Stimulated activated effector memory CD8-positive, alpha-beta T cell treated with anti-CD3 and anti-CD28 coated beads, Interleukin-12 subunit alpha, Interleukin-12 subunit beta, amount 100 ng/mL, for 72 hours (primary cell): Measurements from ENCODE around the gene RPS19.

Experiments
- ATAC-seq: fragments of 150-1000 bp; cut with Tn5 transposase; 2 replicates; pipeline ENCODE4 v1.10.0; 2021
- DNase-seq, 2 donors: peaks; one replicate each; pipeline ENCODE4 v3.0.0; 2021 to 2022; ENCODE audit warnings: low spot score in 2 of 2
- H3K27ac Mint-ChIP-seq: one replicate; pipeline ENCODE4 v1.8.0; 2022; ENCODE audit warnings: mild to moderate bottlenecking, mixed read lengths
- H3K36me3 Mint-ChIP-seq: one replicate; pipeline ENCODE4 v1.8.0; 2022; ENCODE audit warnings: mild to moderate bottlenecking, mixed read lengths
- H3K4me1 Mint-ChIP-seq: one replicate; pipeline ENCODE4 v1.8.0; 2022; ENCODE audit warnings: mixed read lengths
- H3K4me3 Mint-ChIP-seq: one replicate; pipeline ENCODE4 v1.8.0; 2022; ENCODE audit warnings: mild to moderate bottlenecking, mixed read lengths
- H3K9me3 Mint-ChIP-seq: one replicate; pipeline ENCODE4 v1.8.0; 2022; ENCODE audit warnings: mixed read lengths

Gene RPS19

DNA sequence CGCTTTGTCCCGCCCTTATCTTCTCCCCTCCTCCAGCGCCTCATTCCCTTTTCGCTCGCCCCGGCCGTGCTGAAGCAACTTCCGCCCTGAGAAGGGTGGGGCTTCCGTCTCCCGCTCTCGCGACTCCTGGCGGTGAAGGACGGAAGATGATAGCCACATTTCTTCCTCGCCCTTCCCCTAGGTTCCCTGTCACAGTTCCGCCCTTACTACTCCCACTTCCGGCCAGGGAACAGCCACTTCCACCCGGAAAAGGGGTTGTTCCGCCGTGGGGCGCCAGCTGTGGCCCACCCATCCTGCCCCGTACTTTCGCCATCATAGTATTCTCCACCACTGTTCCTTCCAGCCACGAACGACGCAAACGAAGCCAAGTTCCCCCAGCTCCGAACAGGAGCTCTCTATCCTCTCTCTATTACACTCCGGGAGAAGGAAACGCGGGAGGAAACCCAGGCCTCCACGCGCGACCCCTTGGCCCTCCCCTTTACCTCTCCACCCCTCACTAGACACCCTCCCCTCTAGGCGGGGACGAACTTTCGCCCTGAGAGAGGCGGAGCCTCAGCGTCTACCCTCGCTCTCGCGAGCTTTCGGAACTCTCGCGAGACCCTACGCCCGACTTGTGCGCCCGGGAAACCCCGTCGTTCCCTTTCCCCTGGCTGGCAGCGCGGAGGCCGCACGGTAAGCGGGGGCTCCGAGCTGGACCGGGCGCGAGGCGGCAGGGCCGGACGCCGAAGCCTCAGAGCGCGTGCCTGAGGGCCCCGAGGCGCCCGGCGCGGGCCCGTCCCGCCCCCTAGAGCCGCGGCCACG lies at the start of gene RPS19:
RPS19 (plus strand) TSS at position 638 of the 801 bp plus-strand sequence. CDS start 520 bp downstream, outside the sequence.
- Mint-ChIP-seq H3K9me3 (no peaks in the 10 kb centered on the region), H3K4me1 (peaks cover 49% of the 10 kb centered on the region)
- peak; percentile 89 for ATAC-seq

DNA sequence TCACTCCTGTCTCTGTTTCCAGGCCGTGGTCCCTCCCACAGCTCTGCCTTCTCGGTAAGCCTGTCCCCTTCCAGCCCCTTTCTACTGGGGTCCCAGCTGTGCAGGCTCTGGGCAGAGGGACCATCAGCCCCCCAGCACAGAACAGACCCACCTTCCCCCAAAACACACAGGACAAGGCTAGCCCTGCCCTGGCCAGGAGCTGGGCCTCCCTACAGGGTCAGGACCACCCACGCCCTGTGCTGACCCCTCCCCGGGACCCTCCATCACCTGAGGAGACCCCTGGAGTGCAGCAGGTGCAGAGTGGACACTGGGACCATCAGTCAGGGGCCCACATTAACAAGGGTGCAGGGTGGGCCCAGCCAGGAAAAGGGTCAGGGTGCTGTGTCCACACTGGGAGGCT lies 49.8 kb upstream of the RPS19 start:
- no peaks in the 10 kb centered on the region for H3K36me3 Mint-ChIP-seq
- DNase-seq (no peak), ATAC-seq (no peak)
- no peaks in the 10 kb centered on the region for H3K9me3 Mint-ChIP-seq
- no peak overlapping the region for H3K27ac Mint-ChIP-seq
- no peaks in the 10 kb centered on the region for H3K4me1 Mint-ChIP-seq
- no peak overlapping the region for H3K4me3 Mint-ChIP-seq

More for the DNA sequence above, at the start of gene RPS19:
- peak; percentile 97 to 99 for DNase-seq
- H3K36me3 Mint-ChIP-seq: peaks cover 55% of the 10 kb centered on the region
- H3K4me3 Mint-ChIP-seq: peak within 1 kb of the TSS; percentile 82
- peak within 1 kb of the TSS; percentile 95 for H3K27ac Mint-ChIP-seq

DNA sequence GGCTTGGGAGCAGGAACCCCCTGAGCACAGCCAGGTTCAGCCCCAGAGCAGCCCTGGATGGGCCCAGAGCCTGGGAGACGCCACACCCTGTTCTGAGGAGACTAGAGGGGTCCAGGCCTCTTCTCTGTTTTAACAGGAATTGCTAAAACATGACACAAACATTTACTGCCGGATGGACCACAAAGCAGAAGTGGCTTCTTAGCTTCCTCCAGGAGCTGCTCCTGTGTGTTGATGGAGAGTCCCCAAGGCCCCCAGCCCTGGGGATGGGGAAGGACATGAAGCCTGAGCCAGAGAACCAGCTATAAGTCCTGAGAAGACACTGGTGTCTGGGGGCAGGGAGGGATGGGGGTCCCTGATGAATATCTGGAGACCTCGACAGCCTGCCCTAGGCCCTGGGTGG lies 49.0 kb upstream of the RPS19 start:
- H3K4me3 Mint-ChIP-seq: no peak overlapping the region
- no peaks in the 10 kb centered on the region for H3K36me3 Mint-ChIP-seq
- no peak overlapping the region for H3K27ac Mint-ChIP-seq
- H3K9me3 Mint-ChIP-seq: no peaks in the 10 kb centered on the region
- ATAC-seq: no peak
- H3K4me1 Mint-ChIP-seq: no peaks in the 10 kb centered on the region
- DNase-seq: no peak

DNA sequence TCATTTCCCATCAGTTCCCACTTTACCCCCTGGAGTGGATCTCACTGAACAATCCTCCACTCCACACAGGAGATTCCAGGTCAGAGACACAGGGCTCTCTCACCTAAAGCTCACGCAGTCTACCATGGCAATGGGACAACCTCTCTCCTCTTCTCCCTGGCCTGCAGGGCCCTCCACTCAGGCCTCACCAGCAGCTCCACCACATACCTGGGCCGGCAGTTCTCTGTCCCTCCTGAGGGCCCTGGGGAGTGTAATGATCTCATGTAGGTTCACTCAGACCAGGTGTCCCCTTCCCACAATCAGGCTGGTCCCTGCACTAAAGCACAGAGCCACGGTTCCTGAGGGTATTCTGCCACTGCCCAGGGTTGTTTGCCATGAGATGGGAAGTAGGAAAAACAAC lies 48.1 kb upstream of the RPS19 start:
- H3K4me3 Mint-ChIP-seq: no peak overlapping the region
- H3K4me1 Mint-ChIP-seq: no peaks in the 10 kb centered on the region
- ATAC-seq (no peak), DNase-seq (no peak)
- H3K9me3 Mint-ChIP-seq: no peaks in the 10 kb centered on the region
- H3K36me3 Mint-ChIP-seq: no peaks in the 10 kb centered on the region
- no peak overlapping the region for H3K27ac Mint-ChIP-seq

DNA sequence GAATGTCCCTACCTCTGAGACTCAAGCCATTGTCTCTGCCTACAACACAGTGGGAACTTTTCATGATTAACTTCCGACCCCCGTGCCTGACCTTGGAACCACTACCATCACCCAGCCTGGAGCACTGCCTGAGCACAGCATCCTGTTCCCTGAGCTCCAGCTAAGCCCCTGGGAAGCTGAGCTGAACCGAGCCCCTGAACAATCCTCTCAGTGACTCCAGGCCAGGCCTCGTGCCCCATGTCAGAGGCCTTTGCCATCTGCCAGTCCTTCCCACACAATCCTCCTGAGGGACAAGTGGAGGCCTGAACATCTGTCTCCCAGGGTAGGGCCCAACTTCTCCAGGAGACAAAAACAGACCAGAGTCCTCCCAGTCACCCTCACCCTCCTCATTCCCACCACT lies 46.1 kb upstream of the RPS19 start:
- Mint-ChIP-seq H3K36me3 (no peaks in the 10 kb centered on the region), H3K27ac (no peak overlapping the region), H3K4me1 (no peaks in the 10 kb centered on the region), H3K4me3 (no peak overlapping the region), H3K9me3 (no peaks in the 10 kb centered on the region)
- ATAC-seq (no peak), DNase-seq (no peak)

DNA sequence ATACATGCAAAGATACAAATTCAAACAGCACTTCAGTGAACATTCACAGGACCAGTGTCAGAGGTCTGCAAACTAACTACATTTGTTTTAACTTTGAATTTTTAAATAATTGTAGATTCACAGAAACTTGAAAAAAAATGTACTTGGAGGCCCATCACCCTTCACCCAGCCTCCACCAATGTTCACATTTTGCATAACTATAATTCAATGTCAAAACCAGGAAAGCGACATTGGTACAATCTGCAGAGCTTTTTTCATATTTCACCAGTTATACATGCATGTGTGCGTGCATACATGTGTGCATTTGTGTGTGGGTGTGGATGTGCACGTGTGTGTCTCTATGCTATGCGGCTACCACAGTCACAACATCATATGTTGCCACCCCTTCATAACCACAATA lies 44.8 kb upstream of the RPS19 start:
- no peak for ATAC-seq
- Mint-ChIP-seq H3K36me3 (no peaks in the 10 kb centered on the region), H3K27ac (no peak overlapping the region), H3K4me3 (no peak overlapping the region), H3K9me3 (no peaks in the 10 kb centered on the region), H3K4me1 (no peaks in the 10 kb centered on the region)
- no peak for DNase-seq

DNA sequence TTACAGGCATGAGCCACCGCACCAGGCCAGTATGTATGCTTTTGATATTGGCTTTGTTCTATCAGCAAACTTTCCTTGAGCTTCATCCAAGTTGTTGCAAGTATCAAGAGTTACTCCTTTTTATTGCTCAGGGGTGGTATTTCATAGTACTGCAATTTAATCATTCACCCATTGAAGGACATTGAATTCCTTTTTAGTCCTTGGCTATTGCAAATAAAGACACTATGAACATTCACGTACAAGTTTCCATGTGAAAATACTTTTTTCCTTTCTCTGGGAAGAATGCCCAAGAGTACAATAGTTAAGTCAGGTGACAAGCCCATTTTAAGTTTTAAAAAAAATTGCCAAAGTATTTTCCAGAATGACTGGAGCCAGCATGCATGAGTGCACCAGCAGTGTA lies 43.3 kb upstream of the RPS19 start:
- no peak for DNase-seq
- Mint-ChIP-seq H3K4me3 (no peak overlapping the region), H3K9me3 (no peaks in the 10 kb centered on the region), H3K27ac (no peak overlapping the region), H3K36me3 (no peaks in the 10 kb centered on the region), H3K4me1 (no peaks in the 10 kb centered on the region)
- ATAC-seq: no peak

DNA sequence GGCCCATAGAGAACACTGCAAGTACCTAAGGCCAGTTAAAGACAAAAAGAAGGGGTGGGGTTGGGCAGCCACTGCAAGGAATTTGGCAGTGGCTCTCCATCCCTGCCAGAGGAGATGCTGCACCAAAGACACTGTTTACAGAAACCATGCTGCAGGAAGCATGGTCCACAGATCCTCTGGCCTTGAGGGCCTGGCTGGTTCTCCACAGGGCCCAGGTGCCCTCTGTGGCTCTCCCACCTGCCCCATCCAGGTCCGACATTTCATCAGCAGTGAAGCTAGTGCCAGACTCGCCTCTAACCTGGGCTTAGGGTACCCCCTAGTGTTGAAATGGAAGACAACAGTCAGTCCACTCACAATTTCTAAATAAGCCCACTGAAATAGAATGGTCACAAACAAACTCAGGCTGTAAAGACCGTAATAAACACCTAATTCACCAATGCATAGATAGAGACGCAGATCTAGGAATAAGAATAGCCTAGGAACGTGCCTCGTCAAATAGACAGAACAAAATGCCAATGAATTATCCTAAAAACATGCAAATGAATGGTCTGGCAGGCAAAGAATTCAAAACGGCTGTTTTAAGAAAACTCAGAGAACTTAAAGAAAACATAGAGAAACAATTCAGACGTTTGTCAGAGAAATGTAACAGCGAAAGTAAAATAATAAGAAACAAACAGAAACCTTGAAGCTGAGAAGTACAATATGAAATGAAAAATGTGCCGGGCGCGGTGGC lies 38.9 kb upstream of the RPS19 start:
- Mint-ChIP-seq H3K36me3 (no peaks in the 10 kb centered on the region), H3K27ac (no peak overlapping the region), H3K4me1 (no peaks in the 10 kb centered on the region), H3K9me3 (no peaks in the 10 kb centered on the region), H3K4me3 (no peak overlapping the region)
- DNase-seq (peak; percentile 24 to 61), ATAC-seq (peak; percentile 84)

DNA sequence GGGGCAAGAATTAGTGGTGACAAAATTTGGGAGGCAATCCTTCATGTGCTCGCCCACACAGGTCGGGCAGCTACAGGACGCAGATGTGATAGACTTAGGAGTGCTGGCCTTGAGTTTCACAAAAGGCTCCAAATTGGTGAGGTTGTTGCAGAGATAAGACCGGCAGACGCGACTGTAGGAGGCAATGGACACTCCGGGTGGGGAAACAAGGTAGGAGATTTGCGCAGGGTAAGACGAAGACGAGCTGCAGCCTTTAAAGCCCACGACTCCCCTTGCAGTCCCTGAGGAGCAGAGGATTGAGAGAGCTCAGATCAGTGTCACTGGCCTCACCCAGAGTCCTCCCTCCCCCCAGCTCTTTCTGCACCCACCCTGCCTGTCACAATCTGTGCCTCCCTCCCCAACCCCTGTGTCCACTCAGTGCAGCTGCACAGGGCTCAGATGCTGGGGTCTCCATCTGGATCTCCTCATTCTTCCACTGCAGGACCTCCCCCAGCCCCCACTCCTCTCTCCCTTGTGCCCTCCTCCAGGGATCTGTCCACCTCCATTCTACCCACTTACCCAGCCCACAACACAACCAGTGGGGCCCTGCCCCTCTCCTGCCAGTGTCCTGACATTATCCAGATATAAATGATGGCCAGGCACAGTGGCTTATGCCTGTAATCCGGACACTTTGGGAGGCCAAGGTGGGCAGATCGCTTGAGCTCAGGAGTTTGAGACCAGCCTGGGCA lies 21.9 kb upstream of the RPS19 start:
- H3K36me3 Mint-ChIP-seq: no peaks in the 10 kb centered on the region
- ATAC-seq (no peak), DNase-seq (no peak)
- H3K9me3 Mint-ChIP-seq: no peaks in the 10 kb centered on the region
- no peaks in the 10 kb centered on the region for H3K4me1 Mint-ChIP-seq
- no peak overlapping the region for H3K27ac Mint-ChIP-seq
- no peak overlapping the region for H3K4me3 Mint-ChIP-seq

DNA sequence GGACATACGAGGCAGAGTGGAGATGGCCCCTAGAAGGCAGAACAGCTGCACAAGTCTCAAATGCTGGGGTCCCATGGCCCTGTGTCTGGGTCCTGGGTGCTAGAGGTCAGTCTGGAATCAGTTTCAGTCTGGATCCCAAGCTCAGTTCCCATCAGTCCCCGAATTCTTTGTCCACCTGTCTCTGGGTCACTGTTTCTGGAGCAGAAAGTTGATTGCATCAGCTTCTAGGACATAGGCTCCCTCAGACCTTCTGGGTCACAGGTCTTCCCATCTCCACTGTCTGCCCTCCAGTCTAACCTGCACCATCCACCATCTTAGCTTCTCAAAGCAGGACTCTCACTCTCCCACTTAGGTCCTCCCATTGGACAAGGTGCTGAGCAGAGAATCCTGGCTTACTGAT lies 20.8 kb upstream of the RPS19 start:
- Mint-ChIP-seq H3K4me3 (no peak overlapping the region), H3K9me3 (peaks cover 5% of the 10 kb centered on the region), H3K27ac (no peak overlapping the region), H3K4me1 (no peaks in the 10 kb centered on the region), H3K36me3 (no peaks in the 10 kb centered on the region)
- DNase-seq (no peak), ATAC-seq (no peak)

DNA sequence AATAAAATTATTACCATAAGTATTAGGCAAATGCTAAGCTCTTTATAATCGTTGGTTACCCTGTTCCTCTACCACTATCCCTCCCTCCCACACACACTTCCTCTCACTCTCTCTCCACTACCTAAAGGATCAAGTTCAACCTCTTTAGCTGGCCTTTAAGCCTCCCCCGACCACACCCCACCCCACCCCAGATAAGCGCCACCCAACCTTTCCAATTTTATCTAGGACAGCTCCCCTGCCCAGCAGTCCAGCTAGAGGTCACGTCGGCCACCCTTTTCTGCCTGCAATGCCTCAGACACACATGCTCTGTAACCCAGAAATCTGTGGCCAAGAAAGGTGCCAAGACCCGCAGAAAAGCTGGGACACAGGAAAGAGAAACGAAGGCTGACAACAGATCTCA lies 16.7 kb upstream of the RPS19 start:
- ATAC-seq (no peak), DNase-seq (no peak)
- no peak overlapping the region for H3K4me3 Mint-ChIP-seq
- peaks cover 5% of the 10 kb centered on the region for H3K9me3 Mint-ChIP-seq
- no peaks in the 10 kb centered on the region for H3K4me1 Mint-ChIP-seq
- no peak overlapping the region for H3K27ac Mint-ChIP-seq
- no peaks in the 10 kb centered on the region for H3K36me3 Mint-ChIP-seq

DNA sequence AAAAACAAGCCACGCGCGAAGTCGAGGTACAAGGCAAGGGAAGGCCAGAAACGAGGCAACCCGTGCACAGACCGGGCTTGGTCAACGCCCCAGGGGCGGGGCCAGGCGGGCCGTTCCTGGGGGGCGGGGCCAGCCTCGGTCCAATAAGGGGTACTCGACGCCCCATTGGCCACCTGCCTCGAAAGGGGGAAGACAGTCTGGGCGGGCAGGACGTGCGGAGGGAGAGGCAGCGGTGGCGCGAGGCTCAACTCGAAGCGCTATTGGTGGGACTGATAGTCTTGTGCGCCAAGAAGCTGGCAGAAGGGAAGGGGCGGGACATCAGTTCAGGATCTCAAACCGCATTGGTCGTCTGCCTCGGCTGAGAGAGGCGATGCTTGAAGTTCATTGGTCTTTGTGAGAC lies 15.5 kb upstream of the RPS19 start, which contains the start of gene LYPD4:
LYPD4 (minus strand) TSS at position 83 of the 400 bp plus-strand sequence. CDS start 5,398 bp downstream, outside the sequence.
- Mint-ChIP-seq H3K9me3 (peaks cover 5% of the 10 kb centered on the region), H3K36me3 (no peaks in the 10 kb centered on the region), H3K4me1 (no peaks in the 10 kb centered on the region), H3K27ac (no peak within 1 kb of the TSS), H3K4me3 (no peak within 1 kb of the TSS)
- DNase-seq (no peak), ATAC-seq (no peak)

DNA sequence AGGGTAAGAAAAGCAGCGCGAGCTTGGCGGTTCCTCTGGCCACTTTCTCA lies 15.2 kb upstream of the RPS19 start, which contains the start of gene DMRTC2:
DMRTC2 (plus strand) TSS at position 42 of the 50 bp plus-strand sequence. CDS start 2,387 bp downstream, outside the sequence.
- Mint-ChIP-seq H3K4me3 (no peak within 1 kb of the TSS), H3K9me3 (peaks cover 5% of the 10 kb centered on the region), H3K27ac (no peak within 1 kb of the TSS), H3K36me3 (no peaks in the 10 kb centered on the region), H3K4me1 (no peaks in the 10 kb centered on the region)
- DNase-seq (no peak), ATAC-seq (no peak)

DNA sequence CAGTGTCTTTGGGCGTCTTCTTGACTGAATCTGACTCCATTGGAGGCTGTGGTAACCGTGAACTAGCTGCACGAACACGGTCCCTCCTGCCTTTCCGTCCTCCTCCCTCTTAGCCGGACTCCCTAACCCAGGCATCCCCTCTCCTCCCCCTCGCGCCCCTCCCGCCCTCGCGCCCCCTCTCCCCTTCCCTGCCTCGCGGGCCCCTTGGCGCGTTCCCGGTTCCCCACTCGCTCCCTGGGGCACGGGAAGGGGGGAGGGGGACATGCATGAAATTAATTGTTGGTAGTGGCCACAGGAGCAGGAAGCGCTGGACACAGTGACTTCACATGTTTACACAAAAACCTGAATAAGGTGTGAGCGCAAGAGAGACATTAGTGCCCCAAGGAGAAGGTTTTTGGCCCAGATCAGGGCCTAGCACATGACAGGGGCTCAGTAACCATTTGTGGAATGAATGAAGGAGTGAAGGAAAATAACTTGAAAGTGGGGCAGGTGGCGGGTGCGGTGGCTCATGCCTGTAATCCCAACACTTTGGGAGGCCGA lies 14.9 kb upstream of the RPS19 start:
- Mint-ChIP-seq H3K4me1 (no peaks in the 10 kb centered on the region), H3K4me3 (no peak overlapping the region), H3K9me3 (peaks cover 5% of the 10 kb centered on the region), H3K36me3 (no peaks in the 10 kb centered on the region), H3K27ac (no peak overlapping the region)
- DNase-seq (no peak), ATAC-seq (no peak)

DNA sequence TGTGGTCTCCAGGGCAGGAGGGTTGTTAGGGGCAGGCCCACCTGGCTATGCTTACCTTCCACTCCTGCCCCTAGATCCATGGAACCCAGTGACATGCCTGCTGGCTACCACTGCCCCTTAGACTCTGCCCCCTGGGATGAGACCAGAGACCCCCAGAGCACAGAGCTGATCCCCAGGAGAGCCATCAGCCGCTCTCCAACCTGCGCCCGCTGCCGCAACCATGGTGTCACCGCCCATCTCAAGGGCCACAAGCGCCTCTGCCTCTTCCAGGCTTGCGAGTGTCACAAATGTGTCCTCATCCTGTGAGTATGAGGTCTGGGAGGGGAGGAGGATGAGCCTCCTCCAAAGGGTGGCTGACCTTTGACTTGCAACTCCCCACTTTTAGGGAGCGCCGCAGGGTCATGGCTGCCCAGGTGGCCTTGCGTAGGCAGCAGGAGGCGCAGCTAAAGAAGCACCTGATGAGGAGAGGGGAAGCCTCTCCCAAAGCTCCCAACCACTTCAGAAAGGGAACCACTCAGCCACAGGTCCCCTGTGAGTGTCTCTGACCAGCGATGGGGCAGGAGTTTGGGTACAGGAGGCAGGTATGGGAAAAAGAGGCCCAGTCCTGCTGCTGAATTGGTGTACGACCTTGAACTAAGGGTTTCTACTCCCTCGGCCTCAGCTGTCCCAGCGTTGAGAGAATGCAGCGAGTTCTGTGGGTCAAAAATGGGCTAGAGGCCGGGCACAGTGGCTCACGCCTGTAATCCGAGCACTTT lies 12.5 kb upstream of the RPS19 start:
- Mint-ChIP-seq H3K9me3 (peaks cover 5% of the 10 kb centered on the region), H3K36me3 (no peaks in the 10 kb centered on the region), H3K4me3 (no peak overlapping the region), H3K27ac (peak overlapping the region; percentile 44), H3K4me1 (no peaks in the 10 kb centered on the region)
- no peak for DNase-seq
- ATAC-seq: no peak
